Left lung (tissue), 10 donors: ENCODE measurements around the gene TMEM117. TPM values are rescaled to one million over a fixed set of nuclear protein-coding genes. Genes with fewer than 3 reads are reported as not detected.
"Not testable (repeated sequence)": the region's sequence is repeated elsewhere in the genome, so short reads cannot be mapped to it uniquely, and the experiment has no call there.

Source experiments
- ATAC-seq: fragments of 200-7000 bp; cut with Tn5 transposase; one replicate; pipeline ENCODE4 v1.9.1; 2020; ENCODE audit warnings: moderate library complexity
- DNase-seq, 4 donors: peaks; one replicate each; pipeline ENCODE4 v3.0.0-alpha.2; 2013 to 2020
- H3K27ac ChIP-seq, 2 donors: fragments of 200-600 bp; sonication (generic) in 1 of 2; one replicate each; pipeline versions ENCODE4 v1.5.0 to v1.8.0; 2020 to 2021
- H3K27me3 ChIP-seq, 2 donors: fragments of 200-600 bp; sonication (generic) in 1 of 2; one replicate each; pipeline versions ENCODE4 v1.5.0 to v1.8.0; 2020 to 2021
- H3K36me3 ChIP-seq, 2 donors: fragments of 200-600 bp; sonication (generic) in 1 of 2; one replicate each; pipeline versions ENCODE4 v1.5.0 to v1.8.0; 2020 to 2021
- H3K4me1 ChIP-seq, 2 donors: fragments of 200-600 bp; one replicate each; pipeline ENCODE4 v1.8.0; 2021
- H3K4me3 ChIP-seq, 2 donors: fragments of 200-600 bp; sonication (generic) in 1 of 2; one replicate each; pipeline versions ENCODE4 v1.5.0 to v1.8.0; 2020 to 2021; ENCODE audit warnings: mild to moderate bottlenecking in 1 of 2
- H3K9me3 ChIP-seq, 2 donors: fragments of 200-600 bp; sonication (generic) in 1 of 2; one replicate each; pipeline versions ENCODE4 v1.5.0 to v1.8.0; 2020 to 2021
- CTCF ChIP-seq, 2 donors: fragments of 200-600 bp; sonication (generic) in 1 of 2; IDR thresholded peaks; one replicate each; pipeline versions ENCODE4 v1.5.0 to v1.8.0; 2021; ENCODE audit warnings: antibody characterized with exemption in 2 of 2
- intact Hi-C, 2 donors: fragments of 100-400 bp; cut with DNase I; formaldehyde crosslinking; loops; one replicate each; pipeline versions ENCODE4 v1.11.2 to v1.14.2; 2022
- polyA plus RNA-seq, 6 donors: library from polyadenylated mRNA; unstranded; fragments of 120-200 nt; gene quantifications; one replicate each; pipeline ENCODE4 v1.2.1, GENCODE V29; 2013; ENCODE audit not compliant: insufficient read length in 6 of 6
- total RNA-seq, 2 donors: library from RNA; stranded (reverse); fragmentation: NEBNext Ultra II Directional; extraction: Animal tissue kit (Norgen Biotek cat#: 25700); gene quantifications; one replicate each; pipeline ENCODE4 v1.2.1, GENCODE V29; 2021
- donor health status: DM: no; HTN: yes; CAD: no.
- donor health status: DM: no; HTN: no; CAD: no.

The TMEM117 gene
- total and polyA plus RNA-seq, 8 donors: 3.9 to 7.9 (median 6.7) TPM

- no peaks in the 10 kb centered on the region for H3K4me1 ChIP-seq
- H3K9me3 ChIP-seq: peaks cover 0 to 12% of the 10 kb centered on the region in 2 donors
- H3K27me3 ChIP-seq: no peaks in the 10 kb centered on the region
- ATAC-seq: no peak
- TF ChIP-seq CTCF (IDR thresholded peaks at IDR 0.05): no peak
- H3K27ac ChIP-seq: no peak overlapping the region
- intact Hi-C loops: no loop called here
- no peak for DNase-seq
- no peaks in the 10 kb centered on the region for H3K36me3 ChIP-seq
- no peak overlapping the region for H3K4me3 ChIP-seq
These were observed 338.2 kb downstream of the TMEM117 start for GRCh38 chr12:44174053-44174452.

GRCh38 chr12:44184499-44185206, 348.8 kb downstream of the TMEM117 start:
- DNase-seq (no peak), ATAC-seq (no peak)
- no peaks in the 10 kb centered on the region for H3K4me1 ChIP-seq
- H3K27ac ChIP-seq: no peak overlapping the region
- H3K36me3 ChIP-seq: no peaks in the 10 kb centered on the region
- intact Hi-C loops: no loop called here
- TF ChIP-seq CTCF (IDR thresholded peaks at IDR 0.05): no peak
- H3K27me3 ChIP-seq: no peaks in the 10 kb centered on the region
- H3K9me3 ChIP-seq: no peaks in the 10 kb centered on the region
- H3K4me3 ChIP-seq: no peak overlapping the region

- no peak overlapping the region for H3K27ac ChIP-seq
- intact Hi-C loops: no loop called here
- DNase-seq: no peak
- H3K4me3 ChIP-seq: no peak overlapping the region
- H3K9me3 ChIP-seq: no peaks in the 10 kb centered on the region
- no peaks in the 10 kb centered on the region for H3K27me3 ChIP-seq
- H3K36me3 ChIP-seq: no peaks in the 10 kb centered on the region
- no peak for TF ChIP-seq CTCF (IDR thresholded peaks at IDR 0.05)
- no peak for ATAC-seq
- no peaks in the 10 kb centered on the region for H3K4me1 ChIP-seq
These were observed 357.4 kb downstream of the TMEM117 start for GRCh38 chr12:44193281-44193680.

- H3K9me3 ChIP-seq, H3K4me3 ChIP-seq, intact Hi-C loops, H3K27ac ChIP-seq, H3K27me3 ChIP-seq, H3K4me1 ChIP-seq, ATAC-seq, H3K36me3 ChIP-seq, DNase-seq: not testable (repeated sequence)
These were observed 359.8 kb downstream of the TMEM117 start for GRCh38 chr12:44195719-44196118.

- Histone ChIP-seq H3K27ac (no peak overlapping the region), H3K4me1 (no peaks in the 10 kb centered on the region), H3K36me3 (no peaks in the 10 kb centered on the region), H3K27me3 (no peaks in the 10 kb centered on the region), H3K4me3 (no peak overlapping the region), H3K9me3 (peaks cover 0 to 33% of the 10 kb centered on the region in 2 donors)
- ATAC-seq (no peak), DNase-seq (no peak)
- intact Hi-C loops: no loop called here
- TF ChIP-seq CTCF (IDR thresholded peaks at IDR 0.05): no peak
These were observed 370.2 kb downstream of the TMEM117 start for GRCh38 chr12:44206045-44206444.
